ENCODE data around the gene TOR1A. TPM values are rescaled to one million over a fixed set of nuclear protein-coding genes. Genes with fewer than 3 reads are reported as not detected.
"Not testable (repeated sequence)": the region's sequence is repeated elsewhere in the genome, so short reads cannot be mapped to it uniquely, and the experiment has no call there.

TOR1A gene
- total RNA-seq, 1 experiment from 2014 or later: 40.4 TPM

DNA sequence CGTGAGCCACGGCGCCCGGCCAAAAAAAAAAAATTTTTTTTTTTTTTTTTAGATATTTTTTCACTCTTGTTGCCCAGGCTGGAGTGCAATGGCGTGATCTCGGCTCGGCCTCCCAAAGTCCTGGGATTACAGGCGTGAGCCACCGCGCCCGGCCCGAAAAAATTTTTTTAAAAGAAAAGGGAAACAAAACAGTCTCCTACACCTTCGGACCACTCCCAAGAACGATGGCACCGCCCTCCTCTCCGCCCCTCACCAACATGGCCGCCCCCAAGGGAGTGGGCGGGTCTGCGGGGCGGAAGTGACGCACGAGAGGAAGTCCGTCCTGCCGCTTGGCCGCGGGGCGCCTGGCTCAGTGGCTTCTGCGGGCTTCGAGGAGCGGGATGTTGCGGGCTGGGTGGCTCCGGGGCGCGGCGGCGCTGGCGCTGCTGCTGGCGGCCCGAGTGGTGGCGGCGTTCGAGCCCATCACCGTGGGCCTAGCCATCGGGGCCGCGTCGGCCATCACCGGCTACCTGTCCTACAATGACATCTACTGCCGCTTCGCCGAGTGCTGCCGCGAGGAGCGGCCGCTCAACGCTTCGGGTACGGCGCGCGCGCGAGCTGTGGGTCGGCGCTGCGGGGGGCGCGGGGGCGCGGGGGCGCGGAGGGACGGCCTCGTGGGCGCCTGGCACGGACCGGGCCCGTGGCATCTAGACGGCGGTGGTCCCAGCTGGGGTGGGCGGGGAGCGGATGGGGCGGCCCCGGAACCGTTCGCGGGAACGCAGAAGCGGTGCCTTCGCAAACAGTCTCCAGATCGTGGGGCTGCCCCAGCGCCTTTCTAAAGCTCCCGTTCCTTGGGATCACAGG is 20.9 kb downstream of the TOR1A start, which contains the start of gene TOR1B:
TSS of gene TOR1B (plus strand) at position 352 of the 843 bp plus-strand sequence. CDS start at position 381, 29 bp downstream.
- intact Hi-C loops (cut with micrococcal nuclease): loop anchor here (1.0 kb wide), 1 partner anchor 296 kb away; no protein-coding TSS in a partner anchor
- peak within 1 kb of the TSS; percentile 82 for H3K4me3 Mint-ChIP-seq (ENCODE audit: unreplicated experiment)
- H3K4me1 Mint-ChIP-seq (ENCODE audit: insufficient read depth, unreplicated experiment): no peaks in the 10 kb centered on the region
- TF ChIP-seq, protein P1, sequence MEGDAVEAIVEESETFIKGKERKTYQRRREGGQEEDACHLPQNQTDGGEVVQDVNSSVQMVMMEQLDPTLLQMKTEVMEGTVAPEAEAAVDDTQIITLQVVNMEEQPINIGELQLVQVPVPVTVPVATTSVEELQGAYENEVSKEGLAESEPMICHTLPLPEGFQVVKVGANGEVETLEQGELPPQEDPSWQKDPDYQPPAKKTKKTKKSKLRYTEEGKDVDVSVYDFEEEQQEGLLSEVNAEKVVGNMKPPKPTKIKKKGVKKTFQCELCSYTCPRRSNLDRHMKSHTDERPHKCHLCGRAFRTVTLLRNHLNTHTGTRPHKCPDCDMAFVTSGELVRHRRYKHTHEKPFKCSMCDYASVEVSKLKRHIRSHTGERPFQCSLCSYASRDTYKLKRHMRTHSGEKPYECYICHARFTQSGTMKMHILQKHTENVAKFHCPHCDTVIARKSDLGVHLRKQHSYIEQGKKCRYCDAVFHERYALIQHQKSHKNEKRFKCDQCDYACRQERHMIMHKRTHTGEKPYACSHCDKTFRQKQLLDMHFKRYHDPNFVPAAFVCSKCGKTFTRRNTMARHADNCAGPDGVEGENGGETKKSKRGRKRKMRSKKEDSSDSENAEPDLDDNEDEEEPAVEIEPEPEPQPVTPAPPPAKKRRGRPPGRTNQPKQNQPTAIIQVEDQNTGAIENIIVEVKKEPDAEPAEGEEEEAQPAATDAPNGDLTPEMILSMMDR (IDR thresholded peaks at IDR 0.05; ENCODE audit: unreplicated experiment): no peak
- POLR2A ChIA-PET: interaction anchor here (0.6 to 2.7 kb wide), 14 partner anchors 9 to 1901 kb away, joined by 3 to 16 read pairs (median 4); partner anchors contain the start of genes C9orf78, PTGES, TOR1A and USP20
- H3K27me3 Mint-ChIP-seq (ENCODE audit: insufficient read depth, unreplicated experiment): no peaks in the 10 kb centered on the region
- peak; percentile 89 for DNase-seq (ENCODE audit: unreplicated experiment)
- CTCF ChIA-PET: interaction anchor here (0.6 kb wide), 2 partner anchors 19 to 494 kb away, joined by 3 to 4 read pairs; no protein-coding TSS in a partner anchor
- H3K27ac Mint-ChIP-seq (ENCODE audit: low read depth, unreplicated experiment): peak within 1 kb of the TSS; percentile 90
- no TSS peak for BruUV-seq (replicated peaks)
- H3K36me3 Mint-ChIP-seq (ENCODE audit: insufficient read depth, unreplicated experiment): peaks cover 15% of the 10 kb centered on the region
- no peaks in the 10 kb centered on the region for H3K9me3 Mint-ChIP-seq (ENCODE audit: unreplicated experiment)

DNA sequence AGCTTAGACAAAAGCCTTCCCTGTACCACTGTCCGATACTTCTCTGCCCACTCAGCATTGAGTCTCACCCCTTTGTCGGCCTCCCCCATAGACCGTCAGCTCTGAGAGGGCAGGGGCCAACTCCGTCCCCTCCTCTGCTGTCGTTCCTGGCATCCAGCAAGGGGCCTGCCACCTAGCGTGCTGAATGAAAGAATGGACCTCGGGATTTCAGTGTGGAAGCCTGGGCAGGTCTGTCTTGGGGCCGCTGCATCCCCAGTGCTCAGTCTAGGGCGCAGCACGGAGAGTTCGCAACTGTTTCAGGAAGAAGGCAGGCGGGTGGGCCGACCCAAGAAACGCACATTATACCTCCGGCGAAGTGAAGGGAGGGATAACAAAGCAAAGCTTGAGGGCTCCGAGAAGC is 22.4 kb downstream of the TOR1A start:
- TF ChIP-seq, protein P1 (IDR thresholded peaks at IDR 0.05; ENCODE audit: unreplicated experiment): no peak
- CTCF ChIA-PET: interaction anchor here (0.8 kb wide), 2 partner anchors 18 to 189 kb away, joined by 3 to 4 read pairs; no protein-coding TSS in a partner anchor
- no TSS peak for BruUV-seq (replicated peaks)
- POLR2A ChIA-PET: interaction anchor here (1.1 to 2.7 kb wide), 2 partner anchors 11 to 156 kb away, joined by 3 to 15 read pairs; no protein-coding TSS in a partner anchor
- no peak for DNase-seq (ENCODE audit: unreplicated experiment)
- peaks cover 3% of the 10 kb centered on the region for H3K27me3 Mint-ChIP-seq (ENCODE audit: insufficient read depth, unreplicated experiment)
- no peaks in the 10 kb centered on the region for H3K4me1 Mint-ChIP-seq (ENCODE audit: insufficient read depth, unreplicated experiment)
- H3K36me3 Mint-ChIP-seq (ENCODE audit: insufficient read depth, unreplicated experiment): peaks cover 4% of the 10 kb centered on the region
- peak overlapping the region; percentile 31 for H3K4me3 Mint-ChIP-seq (ENCODE audit: unreplicated experiment)
- intact Hi-C loops (cut with micrococcal nuclease): no loop called here
- H3K27ac Mint-ChIP-seq (ENCODE audit: low read depth, unreplicated experiment): no peak overlapping the region
- no peaks in the 10 kb centered on the region for H3K9me3 Mint-ChIP-seq (ENCODE audit: unreplicated experiment)

DNA sequence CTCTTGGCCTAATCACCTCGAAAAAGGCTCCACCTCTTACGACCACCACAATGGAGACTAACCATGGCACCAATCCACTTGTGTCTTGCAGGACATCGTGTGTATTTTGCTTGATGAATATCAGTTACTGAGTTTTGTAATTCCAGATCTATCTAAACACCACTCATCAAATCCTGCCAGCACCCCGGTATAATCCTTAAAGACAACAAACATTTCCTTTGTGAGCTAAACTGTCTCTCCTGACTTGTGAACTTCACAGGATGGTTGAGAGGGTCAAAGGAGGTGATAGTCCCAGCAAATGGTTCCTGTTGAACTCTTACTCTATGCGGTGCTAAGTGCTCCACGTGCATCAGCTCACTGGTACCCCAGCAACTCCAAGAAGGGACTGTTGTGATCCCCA is 25.0 kb downstream of the TOR1A start:
- CTCF ChIA-PET: interaction anchor here (0.6 kb wide), 1 partner anchor 9 kb away, joined by 3 read pairs; no protein-coding TSS in a partner anchor
- no peak for DNase-seq (ENCODE audit: unreplicated experiment)
- no peaks in the 10 kb centered on the region for H3K4me1 Mint-ChIP-seq (ENCODE audit: insufficient read depth, unreplicated experiment)
- H3K36me3 Mint-ChIP-seq (ENCODE audit: insufficient read depth, unreplicated experiment): no peaks in the 10 kb centered on the region
- no peaks in the 10 kb centered on the region for H3K9me3 Mint-ChIP-seq (ENCODE audit: unreplicated experiment)
- TF ChIP-seq, protein P1 (IDR thresholded peaks at IDR 0.05; ENCODE audit: unreplicated experiment): no peak
- POLR2A ChIA-PET: no interaction called here
- no peak overlapping the region for H3K4me3 Mint-ChIP-seq (ENCODE audit: unreplicated experiment)
- H3K27me3 Mint-ChIP-seq (ENCODE audit: insufficient read depth, unreplicated experiment): peaks cover 27% of the 10 kb centered on the region
- intact Hi-C loops (cut with micrococcal nuclease): no loop called here
- no peak overlapping the region for H3K27ac Mint-ChIP-seq (ENCODE audit: low read depth, unreplicated experiment)
- BruUV-seq (replicated peaks): no TSS peak

DNA sequence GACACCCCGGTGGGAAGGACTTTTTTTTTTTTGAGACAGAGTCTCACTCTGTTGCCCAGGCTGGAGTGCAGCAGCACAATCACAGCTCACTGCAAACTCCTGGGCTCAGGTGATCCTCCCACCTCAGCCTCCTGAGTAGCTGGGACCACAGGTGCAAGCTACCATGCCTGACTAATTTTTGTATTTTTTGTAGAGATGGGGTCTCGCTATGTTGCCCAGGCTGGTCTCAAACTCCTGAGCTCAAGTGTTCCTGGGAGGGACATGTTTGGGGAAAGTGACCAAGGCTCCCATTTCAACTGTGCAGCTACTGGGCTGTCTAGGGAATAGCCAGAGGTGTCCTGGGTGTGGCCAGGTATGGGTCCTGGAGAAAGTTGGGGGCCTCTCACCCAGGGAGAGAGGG is 27.9 kb downstream of the TOR1A start:
- H3K9me3 Mint-ChIP-seq (ENCODE audit: unreplicated experiment): not testable (repeated sequence)

More for the DNA sequence above, 27.9 kb downstream of the TOR1A start:
- DNase-seq (ENCODE audit: unreplicated experiment); H3K4me1 Mint-ChIP-seq (ENCODE audit: insufficient read depth, unreplicated experiment); BruUV-seq (replicated peaks); H3K4me3 Mint-ChIP-seq (ENCODE audit: unreplicated experiment); POLR2A ChIA-PET; intact Hi-C loops (cut with micrococcal nuclease); H3K27ac Mint-ChIP-seq (ENCODE audit: low read depth, unreplicated experiment); H3K36me3 Mint-ChIP-seq (ENCODE audit: insufficient read depth, unreplicated experiment): not testable (repeated sequence)
- H3K27me3 Mint-ChIP-seq (ENCODE audit: insufficient read depth, unreplicated experiment): peaks cover 39% of the 10 kb centered on the region
- CTCF ChIA-PET: interaction anchor here (0.6 to 1.0 kb wide), 5 partner anchors 9 to 154 kb away, joined by 3 to 11 read pairs (median 4); no protein-coding TSS in a partner anchor
